ENCODE data around the gene RAI2.

- TF ChIP-seq CTCF (IDR thresholded peaks at IDR 0.05) (no peak), POLR2A (IDR thresholded peaks at IDR 0.05) (no peak)
These were observed 7.0 kb downstream of the RAI2 start for GRCh38 chrX:17854069-17854468.
